HG03039 (cell line): ENCODE results near the gene MSL3B.

ENCODE experiments used
- ATAC-seq: cut with Tn5 transposase; IDR thresholded peaks from one replicate; pipeline ENCODE4 v1.9.1; 2021; ENCODE audit warnings: mild to moderate bottlenecking, moderate library complexity; ENCODE audit not compliant: unreplicated experiment

Gene MSL3B

GRCh38 chr2:233835230-233836186 lies 32.7 kb downstream of the MSL3B start:
- ATAC-seq: no peak

GRCh38 chr2:233833345-233833744 lies 34.8 kb downstream of the MSL3B start:
- no peak for ATAC-seq

GRCh38 chr2:233832869-233833311 lies 35.3 kb downstream of the MSL3B start:
- ATAC-seq: no peak

- ATAC-seq: no peak
These were observed 35.8 kb downstream of the MSL3B start for GRCh38 chr2:233832414-233832813.

GRCh38 chr2:233831861-233832260 lies 36.3 kb downstream of the MSL3B start:
- no peak for ATAC-seq

- no peak for ATAC-seq
These were observed 37.0 kb downstream of the MSL3B start for GRCh38 chr2:233831011-233831721.

- no peak for ATAC-seq
These were observed 37.9 kb downstream of the MSL3B start for GRCh38 chr2:233830111-233830802.

GRCh38 chr2:233829193-233830110 lies 38.7 kb downstream of the MSL3B start:
- no peak for ATAC-seq

- ATAC-seq: no peak
These were observed 39.5 kb downstream of the MSL3B start for GRCh38 chr2:233828546-233829192.

- no peak for ATAC-seq
These were observed 43.8 kb downstream of the MSL3B start for GRCh38 chr2:233824373-233824772.

GRCh38 chr2:233823731-233824121 lies 44.5 kb downstream of the MSL3B start:
- no peak for ATAC-seq

GRCh38 chr2:233822781-233823730 lies 45.1 kb downstream of the MSL3B start:
- no peak for ATAC-seq

GRCh38 chr2:233822101-233822771 lies 46.0 kb downstream of the MSL3B start:
- ATAC-seq: no peak

GRCh38 chr2:233821709-233822100 lies 46.5 kb downstream of the MSL3B start:
- no peak for ATAC-seq

- ATAC-seq: no peak
These were observed 47.0 kb downstream of the MSL3B start for GRCh38 chr2:233821196-233821595.

GRCh38 chr2:233820774-233821105 lies 47.4 kb downstream of the MSL3B start:
- no peak for ATAC-seq

GRCh38 chr2:233819884-233820773 lies 48.1 kb downstream of the MSL3B start:
- ATAC-seq: no peak
